ENCODE results near the gene HLCS.

HLCS gene

GRCh38 chr21:36766511-36766910, 200.0 kb downstream of the HLCS start:
- no peak for FAIRE-seq

GRCh38 chr21:36765229-36765628, 201.2 kb downstream of the HLCS start:
- FAIRE-seq, result no peak

- no peak for FAIRE-seq
These were observed 203.2 kb downstream of the HLCS start for GRCh38 chr21:36763305-36763704.

- FAIRE-seq, result no peak
These were observed 203.8 kb downstream of the HLCS start for GRCh38 chr21:36762642-36763041.

DNA sequence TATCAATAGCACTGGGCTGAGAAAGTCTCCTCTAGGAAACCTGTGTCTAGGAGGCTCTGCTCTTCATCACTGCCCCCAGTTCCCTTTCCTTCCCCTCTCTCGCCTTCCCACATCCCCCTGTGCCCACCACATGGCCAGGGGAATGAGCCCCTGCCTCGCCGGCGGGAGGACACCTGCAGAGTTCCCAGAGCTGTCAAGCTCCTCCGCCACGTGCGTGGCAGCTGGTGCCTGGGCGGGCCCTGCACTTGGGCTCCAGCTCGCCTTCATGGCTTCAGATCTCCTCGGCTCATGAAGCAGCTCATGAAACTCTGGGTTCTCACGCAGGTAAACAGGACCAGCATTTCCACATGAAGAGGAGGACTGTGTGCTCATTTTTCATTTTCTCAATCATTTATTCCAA, 204.8 kb downstream of the HLCS start:
- no peak for FAIRE-seq

- FAIRE-seq, result no peak
These were observed 207.0 kb downstream of the HLCS start for GRCh38 chr21:36759348-36760083.

GRCh38 chr21:36757196-36757595, 209.3 kb downstream of the HLCS start:
- no peak for FAIRE-seq

DNA sequence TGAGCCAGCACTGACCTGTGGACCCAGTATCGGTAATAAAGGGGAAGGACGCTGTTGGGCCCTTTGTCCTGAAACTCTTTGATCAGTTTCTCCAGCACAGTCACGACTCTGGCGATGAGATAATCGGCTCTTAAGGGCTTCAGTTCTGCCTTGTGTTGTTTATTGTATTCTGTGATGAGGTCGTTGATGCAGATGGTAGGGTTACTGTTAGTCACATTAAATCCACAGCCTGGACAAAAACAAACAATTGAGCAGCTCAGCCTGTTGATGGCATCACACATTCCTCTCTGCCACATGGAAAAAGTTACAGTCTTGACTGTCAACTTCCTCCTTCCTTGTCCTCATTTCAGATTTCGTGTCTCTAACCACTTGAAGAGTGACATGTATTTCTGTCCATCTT, 209.9 kb downstream of the HLCS start:
- no peak for FAIRE-seq

DNA sequence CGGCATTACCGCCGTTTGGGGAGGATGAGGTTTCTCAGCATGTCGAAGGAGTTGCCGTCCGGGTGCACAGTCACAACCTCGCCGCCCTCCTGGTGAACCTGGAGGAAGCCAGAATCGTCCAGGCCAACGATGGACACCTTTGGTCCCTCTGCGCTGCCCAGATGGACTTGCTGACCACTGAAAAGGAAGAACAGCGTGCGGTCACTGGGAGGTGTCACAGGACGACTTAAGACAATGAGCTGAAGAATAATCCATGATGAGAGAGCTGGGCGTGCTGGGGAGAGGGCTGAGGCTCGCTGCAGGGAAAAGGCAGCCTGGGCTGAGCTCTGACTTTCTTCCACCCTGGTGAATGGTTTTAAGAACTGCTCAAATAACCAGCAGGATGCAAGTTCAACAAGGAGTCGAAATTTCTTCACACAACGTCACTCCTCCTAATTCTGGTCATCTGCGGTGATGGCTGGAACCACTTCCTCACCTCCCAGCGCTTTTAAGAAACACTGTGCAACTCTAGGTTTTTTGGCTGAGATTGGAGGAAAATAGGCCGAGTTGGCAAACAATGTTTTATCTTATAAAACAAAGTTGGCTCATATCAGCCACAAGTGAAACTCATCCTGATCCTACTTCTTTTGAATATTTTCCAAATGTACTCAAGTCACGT, 212.1 kb downstream of the HLCS start:
- no peak for FAIRE-seq

- FAIRE-seq, result no peak
These were observed 212.9 kb downstream of the HLCS start for GRCh38 chr21:36753556-36753955.

GRCh38 chr21:36751383-36751782, 215.1 kb downstream of the HLCS start:
- no peak for FAIRE-seq

DNA sequence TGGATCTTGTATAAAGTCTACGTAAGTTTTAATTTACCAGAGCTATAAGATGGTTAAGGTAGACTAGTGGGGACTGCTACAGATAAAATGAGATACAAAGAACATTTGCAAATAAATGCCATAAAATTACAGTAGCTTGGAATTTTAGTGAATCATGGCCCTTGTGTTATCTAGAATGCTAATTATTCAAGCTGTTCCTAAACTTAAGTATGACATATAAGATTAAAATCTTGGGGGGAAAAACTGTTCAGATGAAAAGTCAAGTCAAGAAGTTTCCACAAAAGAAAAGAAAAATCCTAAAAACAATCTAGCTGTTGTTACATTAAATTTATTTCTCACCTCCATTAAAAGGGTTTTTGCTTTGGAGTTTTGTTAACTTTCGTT, 215.9 kb downstream of the HLCS start:
- FAIRE-seq, result no peak

DNA sequence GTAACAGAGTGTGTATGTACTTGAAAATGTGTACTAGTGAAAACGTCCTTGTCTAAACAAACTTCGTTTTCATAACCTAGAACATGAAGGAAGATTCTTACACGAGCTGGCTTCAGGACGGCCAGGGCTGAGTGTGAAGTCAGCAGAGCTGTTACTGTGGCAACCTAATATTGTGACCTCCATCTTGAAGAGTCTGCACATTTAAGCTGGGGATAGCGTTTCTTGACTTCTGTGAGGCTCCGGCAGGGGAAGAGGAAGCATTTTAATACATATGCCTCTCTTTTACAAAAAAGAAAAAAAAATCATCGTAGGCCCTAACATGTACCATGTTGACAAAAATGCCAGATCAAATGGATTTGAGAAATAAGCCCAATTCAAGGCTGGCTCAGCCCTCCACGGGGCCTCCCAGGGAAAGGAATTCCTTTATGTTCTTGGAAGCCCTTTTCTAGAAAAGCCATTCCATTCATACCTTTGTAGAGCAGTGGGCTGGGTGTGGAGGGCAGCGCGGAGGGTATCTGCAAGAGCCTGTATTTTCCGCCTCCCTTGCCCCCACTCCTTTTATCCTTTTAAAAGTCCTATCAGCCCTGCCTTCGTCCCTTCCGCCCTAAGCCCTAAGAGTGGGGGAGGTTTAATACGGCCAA, 216.4 kb downstream of the HLCS start:
- FAIRE-seq, result no peak

DNA sequence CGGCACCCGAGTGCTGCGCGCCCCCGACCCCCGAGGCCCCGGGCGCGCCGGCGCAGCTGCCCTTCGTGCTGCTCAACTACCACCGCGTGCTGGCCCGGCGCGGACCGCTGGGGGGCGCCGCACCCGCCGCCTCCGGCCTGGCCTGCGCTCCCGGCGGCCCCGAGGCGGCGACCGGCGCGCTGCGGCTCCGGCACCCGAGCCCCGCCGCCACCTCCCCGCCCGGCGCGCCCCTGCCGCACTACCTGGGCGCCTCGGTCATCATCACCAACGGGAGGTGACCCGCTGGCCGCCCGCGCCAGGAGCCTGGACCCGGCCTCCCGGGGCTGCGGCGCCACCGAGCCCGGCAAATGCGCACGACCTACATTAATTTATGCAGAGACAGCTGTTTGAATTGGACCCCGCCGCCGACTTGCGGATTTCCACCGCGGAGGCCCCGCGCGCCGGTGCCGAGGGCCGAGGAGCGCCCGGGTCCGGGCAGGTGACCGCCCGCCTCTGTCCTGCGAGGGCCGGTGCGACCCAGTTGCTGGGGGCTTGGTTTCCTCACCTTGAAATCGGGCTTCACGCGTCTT, 218.6 kb downstream of the HLCS start:
- FAIRE-seq, result no peak

- no peak for FAIRE-seq
These were observed 219.2 kb downstream of the HLCS start for GRCh38 chr21:36747041-36747814.

- FAIRE-seq, result no peak
These were observed 221.0 kb downstream of the HLCS start for GRCh38 chr21:36745459-36745858.

DNA sequence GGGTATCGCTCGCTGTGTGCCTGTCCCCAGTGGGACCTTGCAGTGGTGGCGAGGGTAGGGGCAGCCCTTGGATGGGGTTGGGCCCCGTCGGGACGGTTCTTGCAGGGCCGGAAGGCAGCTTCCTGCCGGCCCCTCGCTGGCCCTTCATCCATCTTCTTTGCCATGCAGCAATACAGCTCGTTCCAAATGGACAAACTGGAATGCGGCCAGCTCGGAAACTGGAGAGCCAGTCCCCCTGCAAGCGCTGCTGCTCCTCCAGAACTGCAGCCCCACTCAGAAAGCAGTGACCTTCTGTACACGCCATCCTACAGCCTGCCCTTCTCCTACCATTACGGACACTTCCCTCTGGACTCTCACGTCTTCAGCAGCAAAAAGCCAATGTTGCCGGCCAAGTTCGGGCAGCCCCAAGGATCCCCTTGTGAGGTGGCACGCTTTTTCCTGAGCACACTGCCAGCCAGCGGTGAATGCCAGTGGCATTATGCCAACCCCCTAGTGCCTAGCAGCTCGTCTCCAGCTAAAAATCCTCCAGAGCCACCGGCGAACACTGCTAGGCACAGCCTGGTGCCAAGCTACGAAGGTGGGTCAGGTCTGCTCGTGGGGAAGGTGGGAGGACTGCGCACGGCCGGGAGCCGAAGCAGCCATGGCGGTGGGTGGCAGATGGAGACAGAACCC, 221.8 kb downstream of the HLCS start:
- no peak for FAIRE-seq

DNA sequence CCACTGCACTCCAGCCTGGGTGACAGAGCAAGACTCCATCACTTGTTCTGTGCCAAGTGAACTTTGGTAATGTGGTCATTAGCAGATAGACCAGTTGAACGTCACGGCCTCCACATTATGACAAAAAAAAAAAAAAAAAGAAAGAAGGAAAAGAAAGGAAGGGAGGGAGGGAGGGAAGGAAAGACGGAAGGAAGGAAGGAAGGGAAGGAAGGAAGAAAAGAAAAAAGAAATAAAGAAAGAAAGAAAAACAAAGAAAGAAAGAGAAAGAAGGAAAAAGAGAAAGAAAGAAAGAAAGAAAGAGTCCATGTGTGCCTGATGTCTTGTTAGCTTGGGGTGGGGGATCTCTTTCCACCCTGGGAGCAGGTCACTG, 222.3 kb downstream of the HLCS start:
- FAIRE-seq, result no peak

DNA sequence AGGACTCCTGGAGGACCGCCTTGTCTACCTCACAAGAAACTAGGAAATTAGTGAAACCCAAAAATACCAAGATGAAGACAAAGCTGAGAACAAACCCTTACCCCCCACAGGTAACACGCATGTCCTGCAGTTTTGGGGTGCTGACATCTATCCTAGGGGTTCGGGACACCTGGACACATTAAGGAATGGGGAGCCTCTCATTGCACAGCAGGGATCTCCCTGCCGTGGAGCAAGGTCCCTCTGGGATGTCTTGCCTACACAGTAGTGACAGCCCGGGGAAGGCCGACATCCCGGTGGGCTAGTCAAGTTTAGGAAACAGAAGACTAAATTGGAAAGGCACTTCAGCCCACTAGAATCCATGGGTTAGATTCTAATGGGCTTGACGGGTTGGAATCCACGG, 223.0 kb downstream of the HLCS start:
- no peak for FAIRE-seq

DNA sequence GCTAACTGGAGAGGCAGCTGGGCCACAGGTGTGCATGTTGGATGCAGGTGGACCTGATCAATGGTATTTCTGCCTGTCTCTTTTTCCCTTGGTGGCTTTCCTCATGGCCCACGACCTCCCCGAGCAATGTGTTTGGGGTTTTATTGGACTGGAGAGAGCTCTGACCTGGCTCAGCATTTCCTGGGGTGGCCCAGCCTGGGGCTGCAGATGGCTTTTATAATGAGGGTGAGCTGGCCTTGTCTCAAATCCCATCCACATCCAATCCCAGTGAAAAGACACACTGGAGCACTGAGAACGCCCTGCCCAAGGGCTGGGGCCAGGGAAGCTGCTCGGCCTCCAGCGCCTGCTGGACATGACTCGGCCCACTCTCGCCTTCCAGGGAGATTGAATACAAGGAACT, 223.5 kb downstream of the HLCS start:
- FAIRE-seq, result no peak

DNA sequence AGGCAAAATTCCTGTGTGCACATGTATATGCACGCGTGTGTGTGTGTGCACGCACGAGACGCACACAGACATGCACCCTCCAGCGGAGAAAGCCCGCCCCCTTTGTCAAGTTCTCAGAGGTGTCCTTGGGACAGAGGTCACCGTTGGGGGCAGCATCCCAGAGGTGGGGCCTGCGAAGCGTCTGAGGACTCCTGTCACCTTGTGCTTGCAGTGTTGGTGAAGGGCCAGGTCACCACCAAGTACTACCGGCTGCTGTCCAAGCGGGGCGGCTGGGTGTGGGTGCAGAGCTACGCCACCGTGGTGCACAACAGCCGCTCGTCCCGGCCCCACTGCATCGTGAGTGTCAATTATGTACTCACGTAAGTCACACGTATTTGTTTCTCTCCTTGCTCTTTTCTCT, 225.0 kb downstream of the HLCS start:
- no peak for FAIRE-seq

DNA sequence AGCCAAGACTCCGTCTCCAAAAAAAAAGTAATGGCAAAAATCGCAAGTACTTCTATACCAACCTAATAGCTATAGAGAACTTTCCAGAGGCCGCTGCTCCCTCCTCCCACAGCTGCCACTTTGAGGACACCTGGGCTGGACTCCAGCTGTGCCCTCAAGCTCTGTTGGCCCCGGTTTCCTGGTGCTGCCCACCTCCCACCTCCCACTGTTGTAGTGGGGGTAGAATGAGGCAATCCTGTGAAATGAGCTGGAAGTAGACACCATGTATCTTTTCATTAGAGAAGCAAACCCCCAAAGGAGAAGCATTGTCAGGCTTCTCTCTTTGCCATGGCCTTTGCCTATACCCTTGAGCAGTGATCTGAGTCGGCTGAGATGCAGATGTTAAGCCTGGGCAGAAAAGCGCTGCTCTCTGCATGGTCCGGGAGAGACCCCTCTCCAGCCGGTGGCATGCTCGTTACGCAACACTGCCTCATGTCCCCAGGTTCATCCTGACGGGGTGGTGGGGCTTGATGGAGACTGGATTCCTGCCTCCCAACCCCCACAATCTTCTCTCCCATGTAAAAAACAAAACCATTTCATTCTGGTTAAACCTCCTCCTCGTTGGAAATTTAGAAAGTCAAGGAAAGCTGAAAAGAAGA, 227.9 kb downstream of the HLCS start:
- no peak for FAIRE-seq

All from endometrium (tissue), 2 donors.